Peyer's patch (tissue), 4 donors: ENCODE data around the gene WDR93.

Experiments used
- CTCF ChIP-seq, 6 experiments: fragments of 450-650 bp in 4 of 6; fragments of 200-600 bp in 2 of 6; sonication (generic) in 1 of 6; IDR thresholded peaks; one replicate each; pipeline ENCODE4 v1.5.1; 2017 to 2019; ENCODE audit warnings: antibody characterized with exemption in 6 of 6, mild to moderate bottlenecking in 3 of 6, moderate library complexity in 1 of 6
- POLR2A ChIP-seq, 2 donors: fragments of 450-650 bp; IDR thresholded peaks; one replicate each; pipeline ENCODE4 v1.5.1; 2017; ENCODE audit warnings: antibody characterized with exemption in 2 of 2, mild to moderate bottlenecking in 2 of 2, moderate library complexity in 2 of 2

- TF ChIP-seq CTCF (IDR thresholded peaks at IDR 0.05) (no peak), POLR2A (IDR thresholded peaks at IDR 0.05) (no peak)
These were observed 13.8 kb downstream of the WDR93 start for GRCh38 chr15:89704411-89704810.
